HG02588 (cell line): ENCODE measurements around the gene TRABD2A.
"Not testable (repeated sequence)": the region's sequence is repeated elsewhere in the genome, so short reads cannot be mapped to it uniquely, and the experiment has no call there.

ENCODE experiments used
- ATAC-seq: cut with Tn5 transposase; IDR thresholded peaks from one replicate; pipeline ENCODE4 v1.9.1; 2021; ENCODE audit warnings: mild to moderate bottlenecking, moderate library complexity; ENCODE audit not compliant: unreplicated experiment

TRABD2A gene

GRCh38 chr2:84880645-84881521 is at the start of gene TRABD2A:
Gene TRABD2A, minus strand, starts transcription at chr2:84881084. Its CDS starts 45 bp downstream, at chr2:84881039.
- ATAC-seq: no peak

GRCh38 chr2:84927275-84927627 is 46.4 kb upstream of the TRABD2A start:
- no peak for ATAC-seq

- peak; percentile 76 for ATAC-seq
Observed at GRCh38 chr2:84925724-84926376, 45.0 kb upstream of the TRABD2A start.

- no peak for ATAC-seq
Observed at GRCh38 chr2:84925336-84925723, 44.4 kb upstream of the TRABD2A start.

- no peak for ATAC-seq
Observed at GRCh38 chr2:84924173-84925106, 43.6 kb upstream of the TRABD2A start.

GRCh38 chr2:84923009-84923408 is 42.1 kb upstream of the TRABD2A start:
- no peak for ATAC-seq

- ATAC-seq: peak; percentile 45
Observed at GRCh38 chr2:84919885-84920580, 39.1 kb upstream of the TRABD2A start.

- ATAC-seq: no peak
Observed at GRCh38 chr2:84918430-84918829, 37.5 kb upstream of the TRABD2A start.

- not testable (repeated sequence) for ATAC-seq
Observed at GRCh38 chr2:84917821-84918220, 36.9 kb upstream of the TRABD2A start.

- ATAC-seq: not testable (repeated sequence)
Observed at GRCh38 chr2:84915675-84916074, 34.8 kb upstream of the TRABD2A start.

- no peak for ATAC-seq
Observed at GRCh38 chr2:84914334-84914733, 33.5 kb upstream of the TRABD2A start.

GRCh38 chr2:84912984-84913383 is 32.1 kb upstream of the TRABD2A start:
- no peak for ATAC-seq

- no peak for ATAC-seq
Observed at GRCh38 chr2:84911135-84911678, 30.3 kb upstream of the TRABD2A start.

GRCh38 chr2:84908948-84909713 is 28.2 kb upstream of the TRABD2A start:
- no peak for ATAC-seq

GRCh38 chr2:84906900-84907714 is 26.2 kb upstream of the TRABD2A start:
- peak; percentile 31 for ATAC-seq

GRCh38 chr2:84906108-84906899 is 25.4 kb upstream of the TRABD2A start:
- ATAC-seq: peak; percentile 27

- peak; percentile 66 for ATAC-seq
Observed at GRCh38 chr2:84905181-84906107, 24.6 kb upstream of the TRABD2A start, which contains the start of gene TMSB10. Gene TMSB10, plus strand, starts transcription at chr2:84905656.
